ENCODE results near the gene TMEM154. TPM values are rescaled to one million over a fixed set of nuclear protein-coding genes. Genes with fewer than 3 reads are reported as not detected.

Gene TMEM154
- total RNA-seq, 3 donors from 2014 or later (not counting 1 experiment from before 2014, with no cell fraction given): 9.8 to 45.4 (median 10.5) TPM

- intact Hi-C loops (cut with micrococcal nuclease): no loop called here
- ATAC-seq: no peak
- Mint-ChIP-seq H3K36me3 (no peaks in the 10 kb centered on the region), H3K4me1 (peaks cover 6 to 7% of the 10 kb centered on the region in 2 donors), H3K4me3 (no peak overlapping the region), H3K9me3 (no peaks in the 10 kb centered on the region), H3K27ac (no peak overlapping the region), H3K27me3 (ENCODE audit: low read depth in 2 of 2) (peaks cover 8 to 19% of the 10 kb centered on the region in 2 donors)
- H3K27ac ChIP-seq (ENCODE audit: low read length): no peak overlapping the region
- no peak for TF ChIP-seq CTCF (IDR thresholded peaks at IDR 0.05)
- H3K9me3 ChIP-seq (ENCODE audit: control insufficient read depth, insufficient read depth, low read length): peaks cover 6% of the 10 kb centered on the region
- H3K4me1 ChIP-seq (ENCODE audit: control insufficient read depth, insufficient read depth, low read length): no peaks in the 10 kb centered on the region
- no peak for DNase-seq
- no peaks in the 10 kb centered on the region for H3K27me3 ChIP-seq (ENCODE audit: control insufficient read depth, insufficient read depth, low read length)
- H3K4me3 ChIP-seq (ENCODE audit: low read length): no peak overlapping the region
- 95% methylated on average over 2 of the region's 4 CpGs for WGBS (ENCODE audit: insufficient coverage)
- no peaks in the 10 kb centered on the region for H3K36me3 ChIP-seq (ENCODE audit: control insufficient read depth, insufficient read depth, low read length)
Observed at GRCh38 chr4:152699313-152699712, 19.5 kb upstream of the TMEM154 start.

- ATAC-seq (no peak), DNase-seq (no peak)
- Mint-ChIP-seq H3K4me3 (no peak overlapping the region), H3K4me1 (peaks cover 6 to 7% of the 10 kb centered on the region in 2 donors), H3K27ac (no peak overlapping the region), H3K36me3 (no peaks in the 10 kb centered on the region), H3K9me3 (no peaks in the 10 kb centered on the region), H3K27me3 (ENCODE audit: low read depth in 2 of 2) (peaks cover 8 to 19% of the 10 kb centered on the region in 2 donors)
- Histone ChIP-seq H3K36me3 (ENCODE audit: control insufficient read depth, insufficient read depth, low read length) (no peaks in the 10 kb centered on the region), H3K27me3 (ENCODE audit: control insufficient read depth, insufficient read depth, low read length) (no peaks in the 10 kb centered on the region), H3K4me1 (ENCODE audit: control insufficient read depth, insufficient read depth, low read length) (no peaks in the 10 kb centered on the region), H3K27ac (ENCODE audit: low read length) (no peak overlapping the region), H3K4me3 (ENCODE audit: low read length) (no peak overlapping the region), H3K9me3 (ENCODE audit: control insufficient read depth, insufficient read depth, low read length) (peaks cover 4% of the 10 kb centered on the region)
- WGBS (ENCODE audit: insufficient coverage): no CpG with 5 or more reads among the region's 1 CpG
- TF ChIP-seq CTCF (IDR thresholded peaks at IDR 0.05): no peak
- intact Hi-C loops (cut with micrococcal nuclease): no loop called here
Observed at GRCh38 chr4:152698089-152698499, 18.3 kb upstream of the TMEM154 start.

GRCh38 chr4:152697284-152698088 lies 17.7 kb upstream of the TMEM154 start:
- Mint-ChIP-seq H3K4me1 (peaks cover 6 to 7% of the 10 kb centered on the region in 2 donors), H3K9me3 (no peaks in the 10 kb centered on the region), H3K36me3 (no peaks in the 10 kb centered on the region), H3K4me3 (no peak overlapping the region), H3K27me3 (ENCODE audit: low read depth in 2 of 2) (peaks cover 8 to 19% of the 10 kb centered on the region in 2 donors), H3K27ac (no peak overlapping the region)
- 69% methylated on average over 3 of the region's 3 CpGs for WGBS (ENCODE audit: insufficient coverage)
- Histone ChIP-seq H3K27me3 (ENCODE audit: control insufficient read depth, insufficient read depth, low read length) (no peaks in the 10 kb centered on the region), H3K4me3 (ENCODE audit: low read length) (no peak overlapping the region), H3K9me3 (ENCODE audit: control insufficient read depth, insufficient read depth, low read length) (no peaks in the 10 kb centered on the region), H3K4me1 (ENCODE audit: control insufficient read depth, insufficient read depth, low read length) (no peaks in the 10 kb centered on the region), H3K36me3 (ENCODE audit: control insufficient read depth, insufficient read depth, low read length) (no peaks in the 10 kb centered on the region), H3K27ac (ENCODE audit: low read length) (no peak overlapping the region)
- no peak for DNase-seq
- TF ChIP-seq CTCF (IDR thresholded peaks at IDR 0.05): no peak
- ATAC-seq: no peak
- intact Hi-C loops (cut with micrococcal nuclease): no loop called here

Data from natural killer cell (primary cell).